NAMALWA (cell line): ENCODE measurements around the gene PLCG2.
"Not testable (repeated sequence)": the region's sequence is repeated elsewhere in the genome, so short reads cannot be mapped to it uniquely, and the experiment has no call there.

Source experiments
- DNase-seq: peaks from one replicate; pipeline ENCODE4 v3.0.0-alpha.2; 2015; ENCODE audit warnings: low spot score

The PLCG2 gene

DNA sequence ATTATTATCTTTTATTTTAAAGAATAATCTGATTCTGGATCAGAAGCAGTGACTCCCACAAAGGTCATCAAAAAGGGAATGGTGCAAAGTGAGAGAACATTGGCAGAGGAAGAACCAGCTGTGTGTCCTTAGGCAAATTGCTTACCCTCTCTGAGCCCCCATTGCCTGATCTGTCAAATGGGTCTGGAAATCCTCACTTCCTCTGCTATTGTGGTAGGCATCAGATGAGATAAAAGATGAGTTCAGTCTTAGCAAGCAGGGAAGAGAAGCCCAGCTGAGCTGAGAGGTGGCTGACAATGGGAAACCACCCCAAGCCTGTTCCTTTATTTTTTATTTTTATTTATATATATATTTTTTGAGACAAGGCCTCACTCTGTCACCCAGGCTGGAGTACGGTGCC, 24.2 kb upstream of the PLCG2 start:
- no peak for DNase-seq

DNA sequence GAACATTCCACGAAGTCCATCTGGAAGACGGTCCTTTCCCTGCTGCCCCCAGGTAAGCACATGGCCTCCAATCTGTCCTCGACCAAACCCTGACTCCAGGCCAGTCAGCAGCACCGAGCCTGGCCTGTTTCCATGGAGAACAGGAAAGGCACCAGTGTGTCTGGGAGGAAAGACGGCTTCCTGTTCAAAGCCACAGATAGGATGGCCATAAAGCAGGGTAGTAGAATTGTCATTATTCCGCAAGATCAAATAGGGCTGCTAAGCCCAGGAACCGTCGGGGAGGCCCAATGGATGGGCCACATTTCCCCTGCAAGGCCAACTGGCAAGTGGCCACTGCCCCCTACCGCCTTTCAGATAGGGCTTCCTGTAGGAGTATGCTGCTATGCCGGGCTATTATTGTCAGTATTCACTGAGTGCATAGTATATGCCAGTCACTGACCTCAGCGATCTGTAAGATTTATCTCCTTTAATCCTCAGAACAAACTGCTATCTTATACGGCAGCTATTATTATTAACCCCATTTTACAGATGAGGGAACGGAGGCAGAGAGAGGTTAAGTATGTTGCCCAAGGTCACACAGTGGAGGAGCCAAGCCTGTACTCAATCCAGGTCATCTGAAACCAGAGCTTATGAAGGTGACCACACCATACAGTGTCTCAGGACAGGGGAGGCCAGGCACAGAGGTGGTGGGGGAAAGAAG, 23.0 kb upstream of the PLCG2 start:
- DNase-seq: no peak

DNA sequence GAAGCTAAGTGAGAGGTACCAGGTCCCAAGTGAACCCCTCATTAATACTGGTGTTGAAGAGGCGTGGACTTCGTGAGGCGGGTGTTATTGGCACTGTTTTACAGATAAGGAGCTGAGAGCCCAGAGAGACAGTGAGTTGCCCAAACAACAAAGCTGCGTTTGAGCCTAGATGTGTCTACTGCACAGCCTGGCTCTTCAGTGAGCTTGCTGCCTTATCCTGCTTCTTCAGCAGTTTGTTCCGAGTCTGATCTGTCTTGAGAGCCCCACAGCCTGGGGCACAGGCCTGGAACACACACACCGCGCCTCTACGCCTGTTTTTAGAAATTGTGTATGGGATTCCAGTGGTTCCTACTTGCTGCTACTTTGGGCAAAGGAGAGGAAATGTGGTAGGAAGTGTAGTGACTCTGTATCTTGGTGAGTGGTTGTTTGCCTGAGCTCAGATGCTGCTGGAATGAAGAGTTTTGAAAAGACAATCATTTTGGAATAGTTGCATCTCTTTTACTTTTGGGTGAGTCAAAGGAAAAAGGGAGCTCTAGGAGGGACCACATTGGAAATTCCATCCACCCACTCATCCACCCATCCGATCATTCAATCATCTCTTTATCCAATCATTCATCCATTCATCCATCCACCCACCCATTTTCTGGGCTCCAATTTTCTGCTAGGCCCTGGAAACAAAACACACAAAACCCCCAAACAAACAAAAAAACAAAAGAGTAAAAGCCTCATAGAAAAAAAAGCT, 22.3 kb upstream of the PLCG2 start:
- DNase-seq: no peak

DNA sequence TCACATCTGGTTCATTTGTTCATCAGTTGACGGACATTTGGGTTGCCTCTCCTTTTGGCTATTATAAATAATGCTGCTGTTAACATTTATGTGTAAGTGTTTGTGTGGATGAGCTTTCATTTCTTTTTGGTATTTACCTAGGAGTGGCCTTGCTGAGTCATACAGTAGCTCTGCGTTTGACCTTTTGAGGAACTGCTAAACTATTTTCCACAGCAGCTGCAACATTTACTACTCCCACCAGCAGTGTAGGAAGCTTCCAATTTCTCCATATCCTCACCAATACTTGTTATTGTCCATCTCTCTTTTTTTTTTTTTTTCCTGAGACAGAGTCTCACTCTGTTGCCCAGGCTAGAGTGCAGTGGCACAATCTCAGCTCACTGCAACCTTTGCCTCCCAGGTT, 20.7 kb upstream of the PLCG2 start:
- no peak for DNase-seq

DNA sequence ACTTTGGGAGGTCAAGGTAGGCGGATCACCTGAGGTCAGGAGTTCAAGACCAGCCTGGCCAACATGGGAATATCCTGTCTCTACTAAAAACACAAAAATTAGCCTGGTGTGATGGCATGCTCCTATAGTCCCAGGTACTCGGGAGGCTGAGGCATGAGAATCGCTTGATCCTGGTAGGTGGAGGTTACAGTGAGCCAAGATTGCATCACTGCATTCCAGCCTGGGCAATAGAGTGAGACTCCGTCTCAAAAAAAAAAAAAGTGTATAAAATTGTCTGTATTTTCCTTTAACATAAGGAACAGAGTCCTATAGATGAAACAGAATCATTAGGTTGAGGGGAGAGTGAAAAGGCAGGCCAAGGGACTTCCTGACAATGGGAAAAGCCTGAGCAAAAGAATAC, 16.8 kb upstream of the PLCG2 start:
- not testable (repeated sequence) for DNase-seq

DNA sequence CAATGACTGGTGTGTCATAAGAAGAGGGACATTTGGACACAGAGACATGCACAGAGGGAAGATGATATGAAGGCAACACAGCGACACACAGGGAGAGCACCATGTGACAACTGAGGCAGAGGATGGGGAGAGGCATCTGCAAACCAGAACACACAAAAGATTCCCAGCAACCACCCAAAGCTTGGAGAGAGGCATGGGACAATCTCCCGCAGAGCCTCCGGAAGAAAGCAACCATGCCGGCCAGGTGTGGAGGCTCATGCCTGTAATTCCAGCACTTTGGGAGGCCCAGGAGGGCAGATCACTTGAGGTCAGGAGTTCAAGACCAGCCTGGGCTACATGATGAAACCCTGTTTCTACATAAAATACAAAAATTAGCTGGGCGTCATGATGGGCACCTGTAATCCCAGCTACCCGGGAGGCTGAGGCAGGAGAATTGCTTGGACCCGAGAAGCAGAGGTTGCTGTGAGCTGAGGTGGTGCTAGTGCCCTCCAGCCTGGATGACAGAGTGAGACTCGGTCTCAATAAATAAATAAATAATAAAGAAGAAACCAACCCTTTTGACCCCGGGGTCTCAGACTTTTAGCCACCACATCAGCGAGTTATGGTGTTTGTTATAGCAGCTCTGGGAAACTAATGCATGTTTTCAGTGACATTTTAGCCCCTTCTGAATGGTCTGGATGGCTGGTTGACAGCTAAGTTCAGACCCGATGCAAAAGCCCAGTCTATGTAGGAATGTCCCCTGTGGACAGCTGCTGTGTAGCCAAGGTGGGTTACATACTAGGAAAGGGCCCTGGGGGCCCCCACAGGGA, 13.8 kb upstream of the PLCG2 start:
- DNase-seq: no peak

DNA sequence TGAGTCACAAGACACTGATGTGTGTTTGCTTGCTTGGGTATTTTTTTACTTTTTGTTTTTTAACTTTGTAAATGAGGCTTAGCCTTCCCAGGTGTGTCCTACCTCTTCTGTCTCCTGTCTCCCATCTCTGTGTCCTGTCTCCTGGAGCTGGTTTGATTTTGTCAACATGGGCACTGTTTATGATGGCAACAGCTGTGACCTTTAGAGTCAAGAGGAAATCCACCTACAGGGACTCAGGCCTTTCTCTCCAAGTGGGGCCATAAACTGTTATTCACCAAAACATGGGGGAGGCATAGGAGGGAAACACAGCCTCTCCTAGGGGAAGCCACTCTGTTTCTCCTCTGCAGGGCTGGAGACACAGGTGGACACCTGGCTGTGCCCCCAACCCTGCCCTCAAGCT, 13.1 kb upstream of the PLCG2 start:
- DNase-seq: no peak

DNA sequence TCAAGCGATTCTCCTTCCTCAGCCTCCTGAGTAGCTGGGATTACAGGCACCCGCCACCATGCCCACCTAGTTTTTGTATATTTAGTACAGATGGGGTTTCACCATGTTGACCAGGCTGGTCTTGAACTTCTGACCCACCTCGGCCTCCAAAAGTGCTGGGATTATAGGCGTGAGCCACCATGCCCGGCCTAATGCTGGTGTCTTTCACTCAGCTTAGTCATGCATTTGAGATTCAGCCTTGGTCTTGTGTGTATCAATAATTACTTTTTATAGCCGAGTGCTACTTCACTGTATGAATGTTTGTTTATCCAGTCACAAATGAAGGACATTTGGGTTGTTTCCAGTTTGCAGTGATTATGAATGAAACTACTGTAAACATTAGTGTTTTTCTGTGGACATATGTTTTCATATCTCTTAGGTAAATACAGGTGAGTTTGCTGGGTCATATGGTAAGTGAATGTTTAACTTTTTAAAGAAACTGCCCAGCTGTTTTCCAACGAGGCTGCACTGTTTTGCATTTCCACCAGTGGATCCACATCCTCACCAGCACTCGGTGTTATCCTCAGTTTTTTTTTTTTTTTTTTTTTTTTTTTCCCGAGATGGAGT, 11.0 kb upstream of the PLCG2 start:
- no peak for DNase-seq

DNA sequence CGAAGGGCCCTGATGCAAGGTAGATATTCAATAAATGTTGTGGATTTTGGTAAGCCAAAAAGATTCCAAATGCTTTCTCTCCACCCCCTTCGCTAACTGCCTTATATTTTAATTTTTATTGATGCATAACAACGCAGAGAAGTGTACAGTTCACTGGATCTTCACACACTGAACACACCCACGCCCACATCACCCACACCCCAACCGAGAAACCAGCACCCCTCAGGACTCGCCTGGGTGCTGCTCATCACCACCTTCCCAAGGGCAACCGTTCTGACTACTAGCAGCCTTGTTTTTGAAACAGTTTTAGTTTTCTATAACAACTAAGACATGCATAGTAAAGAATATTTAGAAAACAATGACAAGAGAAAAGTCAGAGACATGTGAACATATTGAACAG, 9.1 kb upstream of the PLCG2 start:
- DNase-seq: no peak

DNA sequence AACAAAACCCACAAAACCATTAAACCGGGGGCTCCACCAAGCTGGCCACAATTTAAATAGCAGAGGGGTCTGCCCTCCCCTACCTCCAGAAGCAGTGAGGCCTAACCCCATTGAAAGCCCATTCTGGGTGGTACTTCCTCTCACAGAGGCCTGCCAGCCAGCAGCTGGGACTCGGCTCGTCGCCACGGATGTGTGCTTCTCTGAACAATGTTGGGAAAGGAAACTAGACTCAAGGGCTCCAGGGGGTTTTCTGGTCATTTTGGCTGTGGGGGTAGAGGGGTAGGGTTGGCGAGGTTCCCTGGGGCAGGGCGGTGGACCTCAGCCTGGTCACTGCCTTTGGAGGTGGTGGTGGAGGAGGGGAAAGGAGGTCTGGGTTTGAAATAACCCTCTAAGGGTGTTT, 4.7 kb upstream of the PLCG2 start:
- DNase-seq: peak; percentile 73

DNA sequence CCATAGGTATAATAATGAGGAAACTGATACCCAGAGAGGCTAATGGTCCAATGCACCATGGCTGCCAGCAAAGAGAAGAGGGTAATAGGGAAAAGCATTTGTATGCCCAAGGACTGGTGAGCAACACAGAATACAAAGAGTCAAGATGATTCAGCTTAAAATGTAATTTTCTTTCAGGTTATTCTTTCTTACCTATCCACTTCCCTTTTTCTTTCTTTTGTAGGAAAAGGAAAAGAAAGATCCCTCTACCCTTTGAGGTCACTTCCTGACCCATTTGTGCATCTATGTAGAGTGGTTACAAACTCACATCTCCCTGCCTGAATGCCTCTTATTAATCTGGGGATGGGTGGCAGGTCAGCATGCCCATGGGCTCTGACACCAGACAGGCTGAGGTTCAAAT, 3.5 kb upstream of the PLCG2 start:
- no peak for DNase-seq

DNA sequence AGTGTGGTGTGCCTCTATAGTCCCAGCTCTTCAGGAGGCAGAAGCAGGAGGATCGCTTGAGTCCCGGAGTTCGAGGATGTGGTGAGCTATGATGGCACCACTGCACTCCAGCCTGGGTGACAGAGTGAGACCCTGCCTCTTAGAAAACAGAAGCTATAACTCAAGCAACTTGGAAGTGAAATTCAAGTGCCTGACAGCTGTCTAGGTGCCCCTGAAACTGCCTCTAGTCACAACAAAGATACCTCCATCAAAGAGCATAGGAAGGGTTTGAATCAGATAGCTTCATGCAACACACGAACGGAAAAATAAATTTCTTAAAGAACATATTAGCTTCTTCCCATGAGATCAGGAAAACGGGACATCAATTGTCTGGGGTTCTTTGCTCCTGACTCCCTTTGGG, 860 bp upstream of the PLCG2 start:
- DNase-seq: peak; percentile 38

DNA sequence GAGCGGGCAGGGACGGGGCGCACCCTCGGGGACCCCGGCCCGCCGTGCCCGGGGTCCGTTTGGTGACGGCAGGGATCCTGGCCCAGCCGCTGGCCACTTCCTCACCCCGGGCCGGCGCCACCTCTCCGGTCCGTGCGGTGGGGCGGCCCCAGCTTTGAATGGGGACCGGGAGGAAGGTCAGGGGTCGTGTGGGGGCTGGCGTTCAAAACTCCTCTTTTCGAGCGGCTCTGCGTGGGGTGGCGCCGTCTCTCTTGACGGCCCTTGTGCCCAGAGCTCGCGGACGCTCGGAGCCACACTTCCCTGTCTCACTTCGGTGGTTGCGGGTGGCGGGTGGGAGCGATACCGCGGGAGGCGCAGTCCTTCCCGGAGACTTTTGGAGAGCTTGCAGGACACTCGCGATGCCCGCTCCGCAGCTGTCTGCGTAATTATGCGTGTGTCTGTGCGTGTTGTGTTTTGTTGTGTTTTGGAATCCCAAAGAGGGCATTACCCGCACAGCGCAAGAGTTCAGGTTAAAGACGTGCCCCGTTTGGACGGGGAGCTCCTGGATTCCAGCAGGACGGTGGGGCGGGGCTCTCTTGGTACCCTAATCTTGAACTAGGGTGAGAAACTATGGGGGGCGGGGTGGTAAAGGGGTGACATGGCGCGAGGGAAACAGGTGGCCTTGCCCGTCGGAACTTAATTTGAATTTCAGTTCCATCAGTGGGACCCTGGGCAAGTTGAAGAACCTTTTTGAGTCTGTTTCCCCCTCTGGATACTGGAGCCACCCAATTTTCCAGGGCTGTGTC, 637 bp downstream of the PLCG2 start:
- DNase-seq: peak; percentile 46

DNA sequence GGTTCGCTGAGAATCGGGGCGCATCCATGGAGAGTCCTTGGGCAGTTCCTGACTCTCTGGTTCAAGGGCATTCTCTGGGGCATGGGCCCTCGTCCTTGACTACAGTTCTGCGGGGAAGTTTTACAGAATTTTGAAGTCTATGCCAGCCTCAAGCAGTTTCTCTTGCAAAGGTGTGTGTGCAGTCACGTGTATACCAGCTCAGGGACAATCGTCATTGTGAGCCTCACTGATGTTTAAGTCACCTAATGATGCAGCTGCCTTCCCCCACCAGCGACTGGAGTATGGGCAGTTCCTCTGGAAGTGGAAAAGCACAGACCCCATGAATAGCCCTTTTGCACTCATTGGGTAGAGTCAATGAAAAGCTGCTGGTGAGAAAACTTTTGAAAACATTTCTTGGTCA, 1.3 kb downstream of the PLCG2 start:
- peak; percentile 56 for DNase-seq

DNA sequence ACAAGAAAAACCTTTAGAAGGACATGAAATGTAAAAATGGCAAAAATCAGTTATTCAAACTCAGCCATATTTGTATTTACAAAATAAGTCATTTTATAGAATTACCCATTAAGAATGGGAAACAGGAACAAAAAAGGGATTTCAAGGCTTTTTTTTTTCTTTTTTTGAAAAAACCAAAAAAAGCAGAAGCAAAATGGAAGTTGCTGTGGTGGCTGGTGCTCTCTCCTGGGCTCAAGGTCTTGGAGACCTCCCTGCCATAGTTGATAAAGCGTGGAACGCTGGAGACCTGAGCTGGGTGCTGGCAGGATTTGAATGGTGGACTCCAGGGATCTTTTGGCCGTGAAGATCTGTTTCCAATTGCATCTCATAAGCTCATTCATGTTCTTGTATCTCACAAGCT, 3.1 kb downstream of the PLCG2 start:
- no peak for DNase-seq

DNA sequence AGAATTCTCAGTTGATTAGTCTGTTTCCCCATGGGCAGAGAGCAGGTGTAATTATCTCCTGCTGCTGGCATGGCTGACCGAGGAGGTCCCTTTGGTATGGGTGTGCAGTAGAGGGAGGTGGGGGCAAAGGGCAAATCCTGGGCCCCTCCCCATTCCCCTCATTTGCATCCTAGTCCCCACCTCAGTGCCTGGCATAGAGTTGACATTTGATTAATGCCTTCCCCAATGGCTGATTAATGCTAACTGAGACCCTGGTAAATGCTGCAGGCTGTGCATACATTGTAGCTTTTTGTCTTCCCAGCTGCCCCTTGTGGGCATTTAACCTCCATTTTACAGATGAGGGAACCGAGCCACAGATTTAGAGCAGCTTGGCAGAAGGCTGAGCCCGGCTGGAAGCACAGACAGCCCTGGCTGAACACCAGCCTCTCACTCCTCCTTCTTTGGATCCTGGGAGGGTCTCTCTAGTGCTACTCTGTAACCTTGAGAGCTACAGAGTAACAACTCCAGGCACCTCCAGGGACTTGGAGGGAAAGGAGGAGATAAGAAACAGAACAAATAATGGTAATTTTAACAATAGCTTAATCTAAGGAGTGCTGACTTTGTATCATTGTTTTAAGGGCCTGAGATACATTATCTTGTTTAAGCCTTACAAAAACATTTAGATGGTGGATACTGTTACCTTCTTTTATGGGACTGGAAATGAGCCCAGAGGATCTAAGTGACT, 5.1 kb downstream of the PLCG2 start:
- DNase-seq: peak; percentile 71

DNA sequence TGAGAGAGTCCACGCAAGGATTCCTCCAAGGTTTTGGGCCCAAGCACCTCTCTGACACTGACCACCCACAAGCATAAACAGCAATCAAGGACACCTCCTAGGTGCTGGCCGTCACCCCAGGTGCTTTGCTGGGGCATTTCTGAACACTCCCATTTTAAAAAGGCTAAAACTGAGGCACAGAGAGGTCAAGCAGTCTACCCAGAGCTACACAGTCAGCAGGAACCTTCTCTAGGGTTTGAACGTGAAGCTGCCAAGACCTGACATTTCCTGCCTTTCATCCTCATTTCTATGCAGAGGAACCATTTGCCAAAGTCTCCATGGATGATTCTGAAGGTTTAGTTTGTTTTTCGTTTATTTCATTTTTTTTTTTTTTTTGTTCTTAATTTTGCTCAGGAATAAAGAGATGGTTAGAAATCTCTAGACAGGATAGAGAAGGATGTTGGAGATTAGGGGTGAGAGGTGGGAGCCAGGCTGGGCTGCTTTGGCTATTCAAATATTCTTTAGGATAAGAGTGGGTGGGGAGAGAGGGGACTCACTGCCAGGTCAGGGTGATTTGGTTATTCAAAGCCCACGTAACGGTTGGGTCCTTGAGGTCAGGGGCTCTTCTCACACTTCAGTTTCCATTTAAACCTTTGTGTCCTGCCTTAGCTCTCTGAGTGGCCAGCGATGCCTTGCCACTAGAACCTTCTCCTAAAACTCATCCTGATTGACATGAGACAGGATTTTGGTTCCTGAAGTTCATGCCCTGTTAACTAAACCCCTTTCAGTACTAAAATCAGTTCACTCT, 6.2 kb downstream of the PLCG2 start:
- no peak for DNase-seq

DNA sequence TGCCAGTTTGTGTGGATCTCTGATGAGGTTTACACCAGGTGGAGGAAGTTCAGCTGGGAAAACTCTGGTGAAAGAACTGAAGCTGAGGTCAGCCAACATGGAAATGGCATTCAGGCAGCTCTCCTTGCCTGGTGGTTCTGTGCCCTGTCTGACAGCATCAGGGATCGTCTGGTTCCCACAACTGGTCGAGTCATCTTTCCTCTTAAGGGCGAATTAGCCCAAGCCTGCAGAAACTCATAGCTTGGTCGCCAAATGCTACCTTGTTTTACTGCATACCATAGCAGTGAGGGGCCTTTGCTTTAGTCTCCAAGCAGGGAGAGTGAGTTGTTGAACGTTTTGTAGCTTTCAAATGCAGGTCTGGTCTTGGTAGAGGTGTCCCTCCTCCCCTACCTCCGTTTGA, 7.2 kb downstream of the PLCG2 start:
- DNase-seq: no peak

DNA sequence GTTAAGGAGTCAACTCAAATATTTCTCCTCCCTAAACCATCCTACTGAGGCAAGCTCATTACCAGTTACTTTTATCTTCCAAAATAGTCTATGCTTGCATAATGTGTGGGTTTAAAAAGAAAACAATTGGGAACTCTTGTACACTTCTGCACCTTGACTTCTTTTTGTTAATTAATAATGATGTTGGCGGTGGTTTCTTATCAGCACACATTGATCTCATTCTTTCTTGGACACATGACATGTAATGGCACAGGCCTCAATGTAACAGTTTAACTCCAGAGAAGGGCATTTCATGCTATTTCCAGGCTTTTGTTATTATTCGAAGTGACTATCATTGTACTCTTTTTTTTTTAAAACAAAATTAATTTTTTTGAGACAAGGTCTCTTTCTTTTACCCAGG, 7.8 kb downstream of the PLCG2 start:
- no peak for DNase-seq

DNA sequence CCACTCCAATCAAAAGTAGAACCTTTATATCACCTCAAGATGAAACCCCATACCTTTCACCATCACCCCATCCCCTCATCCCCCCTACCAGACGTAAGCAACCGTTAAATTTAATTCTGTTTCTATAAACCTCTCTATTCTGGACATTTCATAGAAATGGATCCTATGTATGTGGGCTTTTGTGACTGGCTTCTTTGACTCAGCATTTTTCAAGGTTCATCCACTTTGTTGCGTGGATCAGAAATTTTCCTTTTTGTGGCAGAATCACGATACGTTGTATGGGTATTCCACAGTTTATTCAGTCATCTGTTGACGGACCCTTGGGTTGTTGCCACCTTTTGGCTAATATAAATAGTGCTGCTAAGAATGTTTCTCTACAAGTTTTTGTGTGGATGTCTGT, 8.6 kb downstream of the PLCG2 start:
- DNase-seq: no peak
